ENCODE data around the gene TMEM119. TPM values are rescaled to one million over a fixed set of nuclear protein-coding genes. Genes with fewer than 3 reads are reported as not detected.
A peak's percentile ranks its signal among the peaks of the same experiment; 100 is the strongest.
"Not testable (repeated sequence)": the region's sequence is repeated elsewhere in the genome, so short reads cannot be mapped to it uniquely, and the experiment has no call there.

TMEM119 gene
- total RNA-seq, 1 donor from 2014 or later, result 251 TPM

DNA sequence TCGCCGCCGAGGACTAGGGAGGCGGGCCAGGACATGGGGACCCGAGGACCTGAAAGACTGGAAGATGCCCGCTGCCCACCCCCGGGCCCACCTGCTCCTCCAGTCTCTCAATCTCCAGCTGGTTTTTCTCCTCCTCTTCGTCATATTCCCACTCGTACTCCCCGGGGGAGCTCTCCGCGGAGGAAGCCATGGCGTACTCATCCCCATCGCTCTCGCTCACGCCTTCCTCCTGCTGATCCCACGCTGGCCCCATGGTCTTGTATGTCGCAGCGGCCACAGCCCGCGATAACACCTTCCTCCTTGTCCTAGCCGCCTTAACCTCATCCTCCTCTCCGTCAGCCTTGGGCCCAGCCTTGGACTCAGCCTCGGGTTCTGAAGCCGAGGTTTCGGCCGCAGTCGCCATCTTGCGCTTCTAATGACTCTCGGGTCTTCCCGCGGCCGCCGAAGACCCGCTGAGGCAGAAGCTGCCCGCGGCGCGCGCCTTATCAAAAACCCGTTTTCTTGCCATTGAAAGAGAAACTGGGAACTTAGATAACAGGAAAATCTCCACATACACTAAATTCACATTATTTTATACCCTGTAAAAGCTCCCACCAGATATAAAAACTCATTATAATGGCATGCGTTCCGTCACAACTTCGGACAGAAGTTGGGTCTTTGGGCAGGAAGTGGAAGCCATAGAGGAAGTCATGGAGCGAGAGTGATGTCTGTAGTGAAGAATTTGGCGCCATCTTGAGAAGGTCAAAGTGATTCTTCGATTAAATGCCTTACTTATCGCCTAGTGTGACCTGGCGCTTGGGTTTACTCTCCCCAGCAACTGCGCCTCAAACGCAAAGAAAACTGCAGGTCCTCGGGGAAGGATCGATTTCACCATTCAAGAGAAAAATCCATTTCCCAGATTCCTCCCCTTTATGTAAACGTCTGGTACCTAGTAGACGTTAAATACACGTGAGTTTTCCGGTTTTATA is 36.8 kb downstream of the TMEM119 start, which contains the start of gene SART3:
Gene SART3 (minus strand): TSS at position 422 of the 968 bp plus-strand sequence. CDS start 19 bp downstream, at position 403.
- H3K36me3 ChIP-seq, result peaks cover 11 to 24% of the 10 kb centered on the region in 2 donors
- intact Hi-C loops (cut with DNase I), result loop anchor here (5.0 kb wide), 4 partner anchors 491 to 1436 kb away; partner anchors contain the start of genes ANKRD13A, GIT2, PRDM4 and USP30
- peak; percentile 29 to 82 for DNase-seq (ENCODE audit: low spot score in 2 of 2)
- no peaks in the 10 kb centered on the region for H3K9me3 ChIP-seq
- H3K27ac ChIP-seq, result peak within 1 kb of the TSS; percentile 78 to 90
- TF ChIP-seq, protein P1, sequence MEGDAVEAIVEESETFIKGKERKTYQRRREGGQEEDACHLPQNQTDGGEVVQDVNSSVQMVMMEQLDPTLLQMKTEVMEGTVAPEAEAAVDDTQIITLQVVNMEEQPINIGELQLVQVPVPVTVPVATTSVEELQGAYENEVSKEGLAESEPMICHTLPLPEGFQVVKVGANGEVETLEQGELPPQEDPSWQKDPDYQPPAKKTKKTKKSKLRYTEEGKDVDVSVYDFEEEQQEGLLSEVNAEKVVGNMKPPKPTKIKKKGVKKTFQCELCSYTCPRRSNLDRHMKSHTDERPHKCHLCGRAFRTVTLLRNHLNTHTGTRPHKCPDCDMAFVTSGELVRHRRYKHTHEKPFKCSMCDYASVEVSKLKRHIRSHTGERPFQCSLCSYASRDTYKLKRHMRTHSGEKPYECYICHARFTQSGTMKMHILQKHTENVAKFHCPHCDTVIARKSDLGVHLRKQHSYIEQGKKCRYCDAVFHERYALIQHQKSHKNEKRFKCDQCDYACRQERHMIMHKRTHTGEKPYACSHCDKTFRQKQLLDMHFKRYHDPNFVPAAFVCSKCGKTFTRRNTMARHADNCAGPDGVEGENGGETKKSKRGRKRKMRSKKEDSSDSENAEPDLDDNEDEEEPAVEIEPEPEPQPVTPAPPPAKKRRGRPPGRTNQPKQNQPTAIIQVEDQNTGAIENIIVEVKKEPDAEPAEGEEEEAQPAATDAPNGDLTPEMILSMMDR (IDR thresholded peaks at IDR 0.05), result no peak
- H3K27me3 ChIP-seq, result no peaks in the 10 kb centered on the region
- H3K4me1 ChIP-seq, result peaks cover 7 to 35% of the 10 kb centered on the region in 2 donors
- peak within 1 kb of the TSS; percentile 96 for H3K4me3 ChIP-seq

DNA sequence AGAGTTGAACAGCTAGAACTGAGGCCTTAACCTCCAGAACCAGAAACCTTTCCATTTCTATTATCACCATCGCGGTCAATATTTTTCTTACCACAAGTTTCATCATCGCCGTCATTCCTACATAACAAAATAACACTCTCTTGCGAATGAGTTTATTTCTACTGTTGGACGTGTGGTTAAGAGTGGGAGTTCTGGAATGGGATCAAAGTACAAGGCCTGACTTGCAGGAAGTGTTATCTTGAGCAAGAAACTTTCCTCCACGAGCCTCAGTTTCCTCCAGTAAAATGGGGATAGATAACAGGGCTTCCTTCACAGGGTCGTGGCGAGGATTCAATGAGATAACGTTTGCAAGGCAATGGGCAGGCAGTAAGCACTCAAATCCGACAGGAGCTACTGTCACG is 37.6 kb downstream of the TMEM119 start:
- no peak for DNase-seq (ENCODE audit: low spot score in 2 of 2)
- Histone ChIP-seq H3K27me3 (no peaks in the 10 kb centered on the region), H3K4me3 (peak overlapping the region; percentile 96), H3K9me3 (no peaks in the 10 kb centered on the region), H3K27ac (peak overlapping the region; percentile 78 to 90), H3K4me1 (peaks cover 7 to 28% of the 10 kb centered on the region in 2 donors), H3K36me3 (peaks cover 11 to 17% of the 10 kb centered on the region in 2 donors)
- intact Hi-C loops (cut with DNase I), result loop anchor here (5.0 kb wide), 4 partner anchors 492 to 1437 kb away; partner anchors contain the start of genes ANKRD13A, GIT2, PRDM4 and USP30
- TF ChIP-seq, protein P1 (IDR thresholded peaks at IDR 0.05), result no peak

DNA sequence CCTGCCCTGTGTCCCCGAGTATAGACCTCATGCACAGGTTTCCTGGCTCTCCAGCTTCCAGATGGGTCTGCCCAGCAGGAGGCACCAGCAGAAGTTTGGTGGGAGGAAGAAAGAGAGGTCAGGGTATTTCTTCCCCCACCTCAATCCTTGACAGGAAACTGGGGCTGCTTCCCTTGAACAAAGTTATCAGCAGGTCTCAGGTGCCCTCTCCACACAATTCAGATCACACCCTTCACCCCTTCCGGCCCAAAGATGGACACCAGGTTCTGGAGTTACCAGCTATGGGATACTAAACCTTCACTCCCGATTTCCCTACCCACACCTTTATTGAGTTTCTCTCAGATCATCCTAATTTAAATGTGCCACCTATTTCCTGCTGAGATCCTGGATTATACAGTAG is 38.1 kb downstream of the TMEM119 start:
- no peaks in the 10 kb centered on the region for H3K9me3 ChIP-seq
- intact Hi-C loops (cut with DNase I), result loop anchor here (5.0 kb wide), 4 partner anchors 493 to 1438 kb away; partner anchors contain the start of genes ANKRD13A, GIT2, PRDM4 and USP30
- peaks cover 8 to 11% of the 10 kb centered on the region in 2 donors for H3K36me3 ChIP-seq
- no peak overlapping the region for H3K27ac ChIP-seq
- H3K4me1 ChIP-seq, result peaks cover 7 to 28% of the 10 kb centered on the region in 2 donors
- DNase-seq (ENCODE audit: low spot score in 2 of 2), result peak in 1 of 2 donors; percentile 31
- no peaks in the 10 kb centered on the region for H3K27me3 ChIP-seq
- H3K4me3 ChIP-seq, result peak overlapping the region; percentile 96
- TF ChIP-seq, protein P1 (IDR thresholded peaks at IDR 0.05), result no peak

DNA sequence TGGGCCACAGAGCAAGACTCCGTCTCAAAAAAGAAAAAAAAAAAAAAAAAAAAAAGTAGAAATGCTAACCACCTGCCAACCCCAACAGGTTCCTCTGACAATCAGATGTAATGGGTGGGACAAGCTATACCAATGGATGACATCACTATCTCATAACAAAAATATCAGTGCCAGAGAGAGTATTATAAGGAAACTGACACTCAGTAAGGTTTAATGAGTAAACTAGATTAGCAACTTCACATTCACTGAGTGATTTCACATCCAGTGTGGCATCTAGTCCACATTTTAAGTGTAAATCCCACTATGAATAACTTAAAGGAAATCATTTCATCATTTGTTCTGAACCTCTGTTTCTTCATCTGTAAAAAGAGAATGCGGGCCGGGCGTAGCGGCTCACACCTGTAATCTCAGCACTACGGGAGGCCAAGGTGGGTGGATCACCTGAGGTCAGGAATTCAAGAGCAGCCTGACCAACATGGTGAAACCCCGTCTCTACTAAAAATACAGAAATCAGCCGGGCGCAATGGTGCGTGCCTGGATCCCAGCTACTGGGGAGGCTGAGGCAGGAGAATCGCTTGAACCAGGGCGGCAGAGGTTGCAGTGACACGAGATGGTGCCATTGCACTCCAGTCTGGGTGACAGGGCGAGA is 38.8 kb downstream of the TMEM119 start:
- peaks cover 7 to 28% of the 10 kb centered on the region in 2 donors for H3K4me1 ChIP-seq
- TF ChIP-seq, protein P1 (IDR thresholded peaks at IDR 0.05), result no peak
- peaks cover 2 to 11% of the 10 kb centered on the region in 2 donors for H3K36me3 ChIP-seq
- no peak overlapping the region for H3K27ac ChIP-seq
- peak in 1 of 2 donors; percentile 55 for DNase-seq (ENCODE audit: low spot score in 2 of 2)
- intact Hi-C loops (cut with DNase I), result no loop called here
- H3K27me3 ChIP-seq, result no peaks in the 10 kb centered on the region
- H3K4me3 ChIP-seq, result peak overlapping the region; percentile 96
- no peaks in the 10 kb centered on the region for H3K9me3 ChIP-seq

DNA sequence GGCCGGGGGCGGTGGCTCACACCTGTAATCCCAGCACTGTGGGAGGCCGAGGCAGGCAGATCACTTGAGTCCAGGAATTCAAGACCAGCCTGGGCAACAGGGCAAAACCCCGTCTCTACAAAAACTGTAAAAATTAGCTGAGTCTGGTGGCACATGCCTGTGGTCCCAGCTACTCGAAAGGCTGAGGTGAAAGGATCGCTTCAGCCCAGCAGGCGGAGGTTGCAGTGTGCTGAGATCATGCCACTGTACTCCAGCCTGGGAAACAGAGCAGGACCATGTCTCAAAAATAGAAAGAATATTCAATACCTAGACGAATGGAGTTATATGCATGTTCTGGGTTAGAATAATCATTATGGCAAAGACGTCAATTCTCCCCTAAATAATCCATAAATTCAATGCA is 42.5 kb downstream of the TMEM119 start:
- intact Hi-C loops (cut with DNase I); H3K9me3 ChIP-seq; H3K27ac ChIP-seq; H3K4me3 ChIP-seq; H3K27me3 ChIP-seq: not testable (repeated sequence)
- Histone ChIP-seq H3K36me3 (peaks cover 0 to 11% of the 10 kb centered on the region in 2 donors), H3K4me1 (peaks cover 7 to 23% of the 10 kb centered on the region in 2 donors)
- DNase-seq (ENCODE audit: low spot score in 2 of 2), result peak in 1 of 2 donors; percentile 45

Data from ascending aorta (tissue), 2 donors.